Left ventricle myocardium superior (tissue), 1 donor: ENCODE measurements around the gene YWHAG. TPM values are rescaled to one million over a fixed set of nuclear protein-coding genes. Genes with fewer than 3 reads are reported as not detected.
"Not testable (repeated sequence)": the region's sequence is repeated elsewhere in the genome, so short reads cannot be mapped to it uniquely, and the experiment has no call there.

Experiments used
- ATAC-seq: fragments of 200-7000 bp; cut with Tn5 transposase; one replicate; pipeline ENCODE4 v1.9.1; 2020; ENCODE audit warnings: mild to moderate bottlenecking, moderate library complexity
- DNase-seq: peaks from one replicate; pipeline ENCODE4 v3.0.0-alpha.2; 2020
- intact Hi-C: fragments of 100-400 bp; cut with micrococcal nuclease; formaldehyde crosslinking; loops from one replicate; pipeline ENCODE4 v1.11.0; 2022
- total RNA-seq: library from RNA; stranded (reverse); fragmentation: NEBNext Ultra II Directional; extraction: Animal tissue kit (Norgen Biotek cat#: 25700); gene quantifications from one replicate; pipeline ENCODE4 v1.2.1, GENCODE V29; 2021
- donor health status: DM: no; HTN: yes; CAD: no; lungs with severe emphysema.

The YWHAG gene
- total RNA-seq, 1 donor from 2014 or later = 238 TPM

DNA sequence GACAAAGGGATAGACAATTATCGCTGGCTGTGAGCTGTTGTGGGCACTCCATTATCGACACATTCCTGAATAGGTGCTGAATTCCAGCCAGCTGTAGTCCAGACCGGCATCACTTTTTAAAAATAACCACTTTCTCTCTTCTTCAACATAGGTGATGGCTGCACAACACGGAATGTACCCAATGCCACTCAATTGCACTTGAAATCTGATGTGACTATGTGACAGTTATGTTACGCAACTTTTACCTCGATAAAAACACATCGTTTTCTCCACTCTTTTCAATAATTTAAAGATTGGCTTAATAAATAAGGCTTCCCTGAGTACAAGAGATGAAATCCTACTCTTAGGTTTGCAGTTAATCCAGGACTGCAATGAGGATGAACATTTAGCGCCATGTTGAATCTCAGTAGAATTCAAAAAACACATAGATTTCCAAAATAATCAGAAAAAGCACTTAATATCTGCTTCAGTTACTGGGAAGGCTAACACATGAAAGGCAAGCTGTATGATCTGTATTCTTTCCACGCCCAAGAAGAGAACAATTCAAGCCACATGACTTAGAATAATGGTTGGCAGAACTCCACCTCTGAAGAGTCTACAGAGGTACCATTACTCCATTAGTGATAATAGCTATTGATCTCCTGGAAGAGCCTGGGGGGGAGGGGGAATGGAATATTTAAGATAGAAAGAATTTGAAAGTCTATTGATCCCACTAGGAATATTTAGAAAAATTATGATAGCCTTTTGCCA, 3.6 kb downstream of the YWHAG start:
- DNase-seq (no peak), ATAC-seq (no peak)
- intact Hi-C loops = no loop called here

DNA sequence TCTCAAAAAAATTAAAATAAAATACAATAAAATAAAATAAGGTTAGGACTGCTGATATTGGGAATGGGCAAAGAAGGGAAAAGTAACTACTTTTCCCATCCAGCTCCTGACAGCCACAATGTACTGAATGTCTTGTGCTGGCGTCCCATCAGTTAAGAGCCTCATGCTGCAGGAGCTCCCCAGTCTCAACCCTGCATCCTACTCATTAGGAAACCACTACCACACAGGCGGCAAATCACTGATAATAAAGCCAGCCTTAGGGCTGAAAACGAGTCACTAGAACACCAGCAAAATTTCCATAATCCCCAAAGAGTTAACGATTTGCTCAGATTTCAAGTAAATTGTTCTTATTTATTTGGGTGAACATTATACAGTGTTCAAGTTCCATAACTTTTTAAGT, 4.3 kb downstream of the YWHAG start:
- DNase-seq = no peak
- intact Hi-C loops = no loop called here

DNA sequence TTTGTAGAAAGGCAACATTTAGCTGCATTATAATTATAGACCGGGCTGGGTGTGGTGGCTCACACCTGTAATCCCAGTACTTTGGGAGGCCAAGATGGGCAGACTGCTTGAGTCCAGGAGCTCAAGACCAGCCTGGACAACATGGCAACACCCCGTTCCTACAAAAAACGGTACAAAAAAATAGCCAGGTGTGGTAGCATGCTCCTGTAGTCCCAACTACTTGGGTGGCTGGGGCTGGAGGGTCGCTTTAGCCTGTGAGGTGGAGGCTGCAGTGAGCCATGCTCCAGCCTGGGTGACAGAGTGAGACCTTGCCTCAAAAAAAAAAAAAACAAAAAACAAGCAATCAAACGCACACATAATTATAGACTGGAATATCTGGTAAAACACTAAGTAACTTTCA, 5.0 kb downstream of the YWHAG start:
- ATAC-seq (no peak), DNase-seq (no peak)
- intact Hi-C loops = no loop called here

More for the DNA sequence above, 4.3 kb downstream of the YWHAG start:
- no peak for ATAC-seq

- no peak for DNase-seq
- intact Hi-C loops = no loop called here
- peak; percentile 5 for ATAC-seq
These were observed 6.6 kb downstream of the YWHAG start for GRCh38 chr7:76352193-76352592.

DNA sequence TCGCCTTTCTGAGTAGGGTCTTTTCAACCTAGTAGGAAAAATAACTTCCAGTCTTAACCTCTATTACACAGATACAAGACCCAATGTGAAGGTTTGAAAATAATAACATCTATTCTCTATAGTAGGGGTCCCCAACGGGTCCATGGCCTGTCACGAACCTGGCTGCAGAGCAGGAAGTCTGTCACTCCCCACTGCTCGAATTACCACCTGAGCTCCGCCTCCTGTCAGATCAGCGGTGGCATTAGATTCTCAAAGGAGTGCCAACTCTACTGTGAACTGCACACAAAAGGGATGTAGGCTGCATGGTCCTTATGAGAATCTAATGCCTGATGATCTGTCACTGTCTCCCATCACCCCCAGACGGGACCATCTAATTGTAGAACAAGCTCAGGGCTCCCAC, 7.4 kb downstream of the YWHAG start:
- ATAC-seq = no peak
- DNase-seq = no peak
- intact Hi-C loops = no loop called here

DNA sequence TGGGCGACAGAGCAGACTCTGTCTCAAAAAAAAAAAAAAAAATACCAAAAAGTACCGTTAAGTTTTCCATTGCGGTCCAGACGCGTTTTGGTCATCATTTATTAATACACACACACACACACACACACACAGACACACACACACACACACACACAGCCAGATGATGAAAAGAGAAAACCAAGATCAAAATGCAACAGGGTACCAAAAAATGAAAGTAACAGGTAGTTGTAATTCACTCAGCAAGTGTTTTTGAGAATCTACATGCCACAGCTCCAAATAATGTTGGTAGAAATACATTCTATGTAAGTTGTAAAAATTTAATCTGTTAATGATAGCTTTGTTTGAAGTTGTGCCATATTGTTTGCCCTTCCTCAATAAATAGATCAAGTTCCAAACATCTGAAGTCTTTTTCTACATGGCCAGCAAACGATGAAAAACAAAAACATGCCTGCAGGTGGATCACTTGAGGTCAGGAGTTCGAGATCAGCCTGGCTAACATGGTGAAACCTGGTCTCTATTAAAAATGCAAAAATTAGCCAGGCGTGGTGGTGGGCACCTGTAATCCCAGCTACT, 9.4 kb downstream of the YWHAG start:
- no peak for ATAC-seq
- intact Hi-C loops = no loop called here

DNA sequence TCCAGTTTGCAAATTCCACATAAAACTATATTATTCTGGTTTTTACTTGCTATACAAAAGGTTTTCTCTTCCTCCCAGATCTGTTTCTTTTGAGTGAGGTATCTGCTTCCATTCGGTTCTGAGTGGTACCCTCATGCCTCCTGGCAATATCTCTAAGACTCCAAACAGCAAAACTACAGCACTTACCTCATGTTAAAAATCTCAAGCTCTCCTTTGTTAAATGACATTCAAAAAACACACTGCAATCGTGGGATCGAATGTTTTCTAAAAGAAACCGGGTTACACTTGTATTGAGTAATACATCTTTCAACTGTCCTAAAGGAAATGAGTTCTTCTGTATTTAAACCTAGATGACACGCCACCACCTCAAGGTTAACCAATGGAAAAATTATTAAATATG, 11.1 kb downstream of the YWHAG start:
- no peak for DNase-seq
- intact Hi-C loops = no loop called here
- no peak for ATAC-seq

More for the DNA sequence above, 9.4 kb downstream of the YWHAG start:
- DNase-seq = no peak

- peak; percentile 13 for ATAC-seq
- no peak for DNase-seq
- intact Hi-C loops = no loop called here
These were observed 12.0 kb downstream of the YWHAG start for GRCh38 chr7:76346778-76347177.

DNA sequence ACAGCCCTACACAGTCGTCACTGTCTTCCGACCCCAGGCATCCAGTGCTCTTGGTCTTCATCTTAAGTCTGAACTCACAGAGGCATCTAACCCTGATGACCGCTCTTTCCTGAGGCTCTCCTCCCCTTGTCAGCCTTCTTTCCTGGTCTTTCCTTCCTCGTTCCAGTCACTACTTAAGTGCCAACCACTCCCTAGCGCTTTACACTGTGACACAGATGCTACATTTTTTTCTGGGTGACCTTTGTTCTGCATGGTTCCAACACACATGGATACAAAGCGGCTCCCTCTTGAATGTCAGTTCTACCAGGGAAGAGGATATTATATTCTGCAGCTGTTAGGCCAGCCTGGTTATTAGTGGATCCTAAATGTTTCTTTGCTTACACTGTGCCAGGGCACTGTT, 12.7 kb downstream of the YWHAG start:
- ATAC-seq (peak; percentile 22), DNase-seq (no peak)
- intact Hi-C loops = no loop called here

- no peak for ATAC-seq
- intact Hi-C loops = no loop called here
These were observed 14.9 kb downstream of the YWHAG start for GRCh38 chr7:76343931-76344321.

DNA sequence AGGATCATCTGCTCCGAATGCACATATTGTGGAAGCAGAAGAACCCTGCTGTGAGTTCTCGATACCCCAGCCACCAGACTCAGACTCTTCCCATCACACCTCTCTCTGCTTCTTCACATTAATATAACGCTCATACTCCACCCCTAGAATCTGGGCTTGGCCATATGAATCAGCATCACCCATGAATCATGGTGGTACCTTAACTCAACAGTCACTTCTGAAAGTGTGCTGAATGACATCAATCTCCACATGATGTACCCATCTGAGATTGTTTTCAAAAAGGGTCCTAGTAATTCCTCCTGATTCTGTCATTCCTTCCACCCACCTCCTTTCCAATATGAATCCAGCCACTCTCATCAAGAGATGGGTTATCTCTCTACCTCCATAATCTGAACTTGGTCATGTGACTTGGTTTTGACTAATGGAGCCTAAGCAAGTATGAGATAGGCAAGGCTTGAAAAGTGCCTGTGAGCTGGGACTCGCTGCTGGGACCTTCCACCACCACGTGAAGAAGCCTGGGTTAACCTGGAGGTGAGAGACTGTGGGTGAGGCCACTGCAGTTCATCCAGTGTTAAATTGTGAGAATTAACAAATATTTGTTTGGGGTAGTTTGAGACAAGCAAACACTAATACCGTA, 15.4 kb downstream of the YWHAG start:
- DNase-seq (no peak), ATAC-seq (no peak)
- intact Hi-C loops = no loop called here

More at GRCh38 chr7:76343931-76344321, 14.9 kb downstream of the YWHAG start:
- DNase-seq = no peak

DNA sequence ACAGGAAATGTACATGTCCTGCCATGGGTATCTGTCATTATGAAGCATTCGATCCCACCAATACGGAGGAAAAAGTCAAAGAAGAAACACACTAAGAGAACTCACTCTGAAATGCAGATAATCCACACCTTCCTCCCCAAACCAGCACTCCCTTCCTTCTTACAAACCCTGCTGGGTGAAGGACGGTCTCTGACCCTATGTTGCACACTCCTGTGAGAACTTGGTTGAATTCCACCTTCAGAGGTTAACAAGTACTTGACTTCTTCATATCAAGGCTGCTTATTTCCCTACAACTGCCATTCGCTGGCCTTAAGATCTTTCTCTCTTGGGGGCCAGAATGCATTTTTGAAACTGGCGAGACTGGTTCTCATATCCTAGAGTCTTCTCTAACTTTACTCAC, 16.6 kb downstream of the YWHAG start:
- ATAC-seq (no peak), DNase-seq (no peak)
- intact Hi-C loops = no loop called here

- DNase-seq (no peak), ATAC-seq (peak; percentile 20)
- intact Hi-C loops = no loop called here
These were observed 18.1 kb downstream of the YWHAG start for GRCh38 chr7:76340617-76341131.

- DNase-seq (no peak), ATAC-seq (no peak)
- intact Hi-C loops = no loop called here
These were observed 20.3 kb downstream of the YWHAG start for GRCh38 chr7:76338298-76339084.

DNA sequence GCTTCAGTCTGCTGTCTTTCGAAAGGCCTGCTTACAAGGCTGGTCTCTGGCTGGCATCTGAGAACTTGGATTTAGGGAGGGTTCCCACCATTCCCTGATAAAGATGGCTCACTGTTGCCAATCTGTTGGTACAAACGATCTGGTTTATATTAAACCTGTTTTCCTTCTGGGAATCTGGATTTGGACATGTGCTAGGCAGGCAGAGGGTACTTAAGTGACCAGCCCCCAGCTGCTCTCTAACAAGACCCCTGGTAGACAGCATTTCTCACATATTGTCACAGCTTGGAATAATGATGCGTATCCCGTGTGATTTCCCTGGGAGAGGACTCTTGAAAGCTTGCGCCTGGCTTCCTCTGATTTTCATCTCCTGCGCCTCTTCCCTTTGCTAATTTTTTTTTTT, 21.6 kb downstream of the YWHAG start:
- DNase-seq (no peak), ATAC-seq (no peak)
- intact Hi-C loops = no loop called here

GRCh38 chr7:76336094-76336493, 22.7 kb downstream of the YWHAG start:
- no peak for ATAC-seq
- intact Hi-C loops = no loop called here

GRCh38 chr7:76335417-76335816, 23.4 kb downstream of the YWHAG start:
- intact Hi-C loops, ATAC-seq, DNase-seq: not testable (repeated sequence)

More at GRCh38 chr7:76336094-76336493, 22.7 kb downstream of the YWHAG start:
- DNase-seq = no peak

DNA sequence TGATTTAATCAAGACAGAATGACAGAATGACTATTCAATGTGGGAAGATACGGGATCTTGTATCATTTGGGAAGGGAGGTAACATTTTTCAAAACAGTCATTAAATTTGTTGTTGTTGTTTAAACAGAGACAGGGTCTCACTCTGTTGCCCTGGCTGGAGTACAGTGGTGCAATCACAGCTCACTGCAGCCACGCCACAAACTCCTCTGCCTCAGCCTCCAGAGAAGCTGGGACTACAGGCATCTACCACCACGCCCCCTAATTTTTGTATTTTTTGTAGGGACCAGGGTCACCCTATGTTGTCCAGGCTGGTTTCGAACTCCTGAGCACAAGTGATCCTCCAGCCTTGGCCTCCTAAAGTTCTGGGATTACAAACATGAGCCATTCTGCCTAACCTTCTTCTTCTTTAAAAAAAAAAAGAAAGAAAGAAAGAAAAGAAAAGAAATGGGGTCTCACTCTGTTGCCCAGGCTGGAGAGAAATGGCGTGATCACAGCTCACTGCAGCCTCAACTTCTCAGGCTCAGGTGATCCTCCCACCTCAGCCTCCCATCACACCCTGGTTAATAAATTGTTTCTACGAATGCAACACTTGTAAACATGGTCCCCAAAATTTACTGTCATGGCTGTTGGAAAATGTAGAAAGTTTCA, 24.3 kb downstream of the YWHAG start:
- intact Hi-C loops = no loop called here
- ATAC-seq (no peak), DNase-seq (no peak)

- ATAC-seq = peak; percentile 86
- peak; percentile 88 for DNase-seq
- intact Hi-C loops = no loop called here
These were observed 25.2 kb downstream of the YWHAG start for GRCh38 chr7:76333511-76334101.
